COLO829 (cell line): ENCODE data around the gene CSPG4.
"Not testable (repeated sequence)": the region's sequence is repeated elsewhere in the genome, so short reads cannot be mapped to it uniquely, and the experiment has no call there.

Experiments
- DNase-seq: peaks from one replicate; pipeline ENCODE4 v3.0.0; 2012; ENCODE audit warnings: low spot score

The CSPG4 gene

GRCh38 chr15:75739791-75740190 is 27.1 kb upstream of the CSPG4 start:
- DNase-seq = no peak

GRCh38 chr15:75738647-75739325 is 26.1 kb upstream of the CSPG4 start:
- peak; percentile 80 for DNase-seq

- DNase-seq = no peak
These were observed 25.5 kb upstream of the CSPG4 start for GRCh38 chr15:75738014-75738646.

- DNase-seq = not testable (repeated sequence)
These were observed 24.7 kb upstream of the CSPG4 start for GRCh38 chr15:75737116-75738013.

GRCh38 chr15:75736256-75736655 is 23.6 kb upstream of the CSPG4 start:
- no peak for DNase-seq

GRCh38 chr15:75734861-75735760 is 22.5 kb upstream of the CSPG4 start:
- DNase-seq = not testable (repeated sequence)

GRCh38 chr15:75733761-75734651 is 21.4 kb upstream of the CSPG4 start:
- no peak for DNase-seq

- DNase-seq = no peak
These were observed 20.3 kb upstream of the CSPG4 start for GRCh38 chr15:75732809-75733451.

GRCh38 chr15:75732177-75732808 is 19.6 kb upstream of the CSPG4 start:
- no peak for DNase-seq

- no peak for DNase-seq
These were observed 18.9 kb upstream of the CSPG4 start for GRCh38 chr15:75731248-75732151.

- not testable (repeated sequence) for DNase-seq
These were observed 18.0 kb upstream of the CSPG4 start for GRCh38 chr15:75730376-75731247.

GRCh38 chr15:75729326-75730069 is 16.9 kb upstream of the CSPG4 start:
- DNase-seq = no peak

GRCh38 chr15:75727851-75728715 is 15.4 kb upstream of the CSPG4 start:
- DNase-seq = no peak

GRCh38 chr15:75727031-75727531 is 14.4 kb upstream of the CSPG4 start:
- DNase-seq = no peak

- no peak for DNase-seq
These were observed 13.3 kb upstream of the CSPG4 start for GRCh38 chr15:75725719-75726607.
